ENCODE measurements around the gene MUC22. TPM values are rescaled to one million over a fixed set of nuclear protein-coding genes. Genes with fewer than 3 reads are reported as not detected.

The MUC22 gene
- total RNA-seq, 2 experiments from 2014 or later, result not detected

GRCh38 chr6:30990422-30991086, 19.7 kb upstream of the MUC22 start:
- H3K9me3 ChIP-seq (ENCODE audit: control insufficient read depth in 1 of 2, insufficient read depth in 1 of 2, low read length in 2 of 2), result no peaks in the 10 kb centered on the region
- CTCF ChIA-PET, result no interaction called here
- peak overlapping the region; percentile 27 for H3K4me3 ChIP-seq (ENCODE audit: low read length)
- H3K4me1 ChIP-seq (ENCODE audit: insufficient read depth, low read length), result peaks cover 12% of the 10 kb centered on the region
- Mint-ChIP-seq H3K4me1 (ENCODE audit: low read depth) (peaks cover 10% of the 10 kb centered on the region), H3K9me3 (no peaks in the 10 kb centered on the region), H3K27me3 (no peaks in the 10 kb centered on the region), H3K36me3 (ENCODE audit: low read depth) (no peaks in the 10 kb centered on the region), H3K27ac (peak overlapping the region; percentile 28), H3K4me3 (peak overlapping the region; percentile 70)
- no peaks in the 10 kb centered on the region for H3K27me3 ChIP-seq (ENCODE audit: control insufficient read depth in 1 of 2, insufficient read depth in 2 of 2, low read length in 2 of 2)
- no peak overlapping the region for H3K27ac ChIP-seq (ENCODE audit: low read depth in 1 of 2, low read length in 2 of 2)
- H3K36me3 ChIP-seq (ENCODE audit: insufficient read depth, low read length), result no peaks in the 10 kb centered on the region
- DNase-seq (peak in 9 of 14 experiments; percentile 6 to 59 (median 23)), ATAC-seq (ENCODE audit: poor library complexity) (peak; percentile 59)
- POLR2A ChIA-PET, result interaction anchor here (1.4 kb wide), 1 partner anchor 35 kb away, joined by 7 read pairs; no protein-coding TSS in a partner anchor
- intact Hi-C loops (cut with DNase I, micrococcal nuclease), result no loop called here
- no peak for TF ChIP-seq CTCF (IDR thresholded peaks at IDR 0.05)

GRCh38 chr6:30991891-30992290, 18.4 kb upstream of the MUC22 start:
- no peaks in the 10 kb centered on the region for H3K36me3 ChIP-seq (ENCODE audit: insufficient read depth, low read length)
- POLR2A ChIA-PET, result no interaction called here
- ATAC-seq (ENCODE audit: poor library complexity), result no peak
- intact Hi-C loops (cut with DNase I, micrococcal nuclease), result no loop called here
- no peaks in the 10 kb centered on the region for H3K27me3 ChIP-seq (ENCODE audit: control insufficient read depth in 1 of 2, insufficient read depth in 2 of 2, low read length in 2 of 2)
- no peak overlapping the region for H3K4me3 ChIP-seq (ENCODE audit: low read length)
- no peaks in the 10 kb centered on the region for H3K27me3 Mint-ChIP-seq
- no peaks in the 10 kb centered on the region for H3K9me3 ChIP-seq (ENCODE audit: control insufficient read depth in 1 of 2, insufficient read depth in 1 of 2, low read length in 2 of 2)
- H3K36me3 Mint-ChIP-seq (ENCODE audit: low read depth), result no peaks in the 10 kb centered on the region
- H3K27ac ChIP-seq (ENCODE audit: low read depth in 1 of 2, low read length in 2 of 2), result no peak overlapping the region
- no peaks in the 10 kb centered on the region for H3K9me3 Mint-ChIP-seq
- TF ChIP-seq CTCF (IDR thresholded peaks at IDR 0.05), result no peak
- no peak overlapping the region for H3K27ac Mint-ChIP-seq
- peaks cover 12% of the 10 kb centered on the region for H3K4me1 ChIP-seq (ENCODE audit: insufficient read depth, low read length)
- CTCF ChIA-PET, result interaction anchor here (0.7 to 0.9 kb wide), 2 partner anchors 66 to 260 kb away, joined by 3 to 4 read pairs; no protein-coding TSS in a partner anchor
- DNase-seq, result no peak
- H3K4me1 Mint-ChIP-seq (ENCODE audit: low read depth), result peaks cover 10% of the 10 kb centered on the region
- H3K4me3 Mint-ChIP-seq, result no peak overlapping the region

- Histone ChIP-seq H3K9me3 (ENCODE audit: control insufficient read depth in 1 of 2, insufficient read depth in 1 of 2, low read length in 2 of 2) (no peaks in the 10 kb centered on the region), H3K27ac (ENCODE audit: low read depth in 1 of 2, low read length in 2 of 2) (no peak overlapping the region), H3K36me3 (ENCODE audit: insufficient read depth, low read length) (no peaks in the 10 kb centered on the region), H3K4me3 (ENCODE audit: low read length) (no peak overlapping the region), H3K27me3 (ENCODE audit: control insufficient read depth in 1 of 2, insufficient read depth in 2 of 2, low read length in 2 of 2) (no peaks in the 10 kb centered on the region), H3K4me1 (ENCODE audit: insufficient read depth, low read length) (no peaks in the 10 kb centered on the region)
- intact Hi-C loops (cut with DNase I, micrococcal nuclease), result no loop called here
- TF ChIP-seq CTCF (IDR thresholded peaks at IDR 0.05), result no peak
- Mint-ChIP-seq H3K4me3 (no peak overlapping the region), H3K4me1 (ENCODE audit: low read depth) (no peaks in the 10 kb centered on the region), H3K9me3 (no peaks in the 10 kb centered on the region), H3K27me3 (no peaks in the 10 kb centered on the region), H3K36me3 (ENCODE audit: low read depth) (no peaks in the 10 kb centered on the region), H3K27ac (no peak overlapping the region)
- ChIA-PET POLR2A (no interaction called here), CTCF (no interaction called here)
- DNase-seq (no peak), ATAC-seq (ENCODE audit: poor library complexity) (no peak)
Observed at GRCh38 chr6:30997301-30997700, 13.0 kb upstream of the MUC22 start.
